Psoas muscle (tissue), 8 donors: ENCODE results near the gene MED15. TPM values are rescaled to one million over a fixed set of nuclear protein-coding genes. Genes with fewer than 3 reads are reported as not detected.

Source experiments
- ATAC-seq, 4 donors: fragments of 200-7000 bp; cut with Tn5 transposase; one replicate each; pipeline ENCODE4 v1.9.1; 2020; ENCODE audit warnings: moderate library complexity in 3 of 4, mild to moderate bottlenecking in 2 of 4
- DNase-seq, 2 donors: peaks; one replicate each; pipeline ENCODE4 v3.0.0-alpha.2; 2020
- H3K27ac ChIP-seq: fragments of 200-600 bp; one replicate; pipeline ENCODE4 v1.8.0; 2022
- H3K27me3 ChIP-seq, 3 donors: fragments of 200-600 bp in 1 of 3; one replicate each; pipeline versions ENCODE4 v1.6.1 to v1.8.0; 2013 to 2022; ENCODE audit warnings: low read length in 2 of 3, mild to moderate bottlenecking in 2 of 3, moderate library complexity in 1 of 3; ENCODE audit not compliant: insufficient read depth in 3 of 3
- H3K36me3 ChIP-seq, 2 donors: fragments of 200-600 bp in 1 of 2; one replicate each; pipeline versions ENCODE4 v1.6.1 to v1.8.0; 2013 to 2022; ENCODE audit warnings: low read depth in 1 of 2, mild to moderate bottlenecking in 1 of 2, moderate library complexity in 1 of 2; ENCODE audit not compliant: insufficient read depth in 1 of 2
- H3K4me1 ChIP-seq: fragments of 200-600 bp; one replicate; pipeline ENCODE4 v1.8.0; 2022
- H3K4me3 ChIP-seq: fragments of 200-600 bp; one replicate; pipeline ENCODE4 v1.8.0; 2022; ENCODE audit warnings: mild to moderate bottlenecking
- H3K9me3 ChIP-seq: fragments of 200-600 bp; one replicate; pipeline ENCODE4 v1.8.0; 2022
- CTCF ChIP-seq: fragments of 200-600 bp; IDR thresholded peaks from one replicate; pipeline ENCODE4 v1.8.0; 2022; ENCODE audit warnings: antibody characterized with exemption
- WGBS, 3 donors: extraction: QIAGEN DNeasy Blood & Tissue Kit; methylation state at CpG; one replicate each; pipeline versions ENCODE4 v1.1.6 to v1.1.7; 2013; 5-methylcytosine and 5-hydroxymethylcytosine counted together
- intact Hi-C, 2 donors: fragments of 100-400 bp; cut with DNase I; formaldehyde crosslinking; loops; one replicate each; pipeline versions ENCODE4 v1.11.0 to v1.14.2; 2022
- polyA plus RNA-seq, 3 donors: library from polyadenylated mRNA; stranded (reverse); fragments of 200-250 nt; gene quantifications; one replicate each; pipeline ENCODE4 v1.2.3, GENCODE V29; 2013
- total RNA-seq, 4 donors: library from RNA; stranded (reverse); fragmentation: NEBNext Ultra II Directional in 2 of 4; extraction: Animal tissue kit (Norgen Biotek cat#: 25700) in 2 of 4; gene quantifications; one replicate each; pipeline versions ENCODE4 v1.2.1 to v1.2.4, GENCODE V29; 2021 to 2023
- donor health status: healthy with polysubstance abuse.
- donor health status: DM: no; HTN: no; CAD: no; lungs with moderate emphysema.
- donor health status: Bipolar disorder and iron deficiency.
- donor health status: healthy.
- donor health status: DM: yes; HTN: yes; CAD: no.
- donor health status: DM: no; HTN: no; CAD: no.
- donor health status: DM: no; HTN: no; CAD: no.
- donor health status: DM: yes; HTN: yes; CAD: no.

MED15 gene
- total and polyA plus RNA-seq, 7 donors = 33.8 to 94.8 (median 59.7) TPM

GRCh38 chr22:20604776-20605221 lies 97.4 kb downstream of the MED15 start:
- intact Hi-C loops = loop anchor here in 1 of 2 donors (5.0 kb wide), 2 partner anchors 93 to 452 kb away; partner anchors contain the start of gene CCDC188
- WGBS, 3 donors = 56 to 65% (median 60%) methylated on average over 18 of the region's 18 CpGs
- Histone ChIP-seq H3K36me3 (no peaks in the 10 kb centered on the region), H3K4me1 (no peaks in the 10 kb centered on the region), H3K9me3 (no peaks in the 10 kb centered on the region), H3K27ac (no peak overlapping the region), H3K27me3 (no peaks in the 10 kb centered on the region), H3K4me3 (no peak overlapping the region)
- no peak for ATAC-seq
- no peak for TF ChIP-seq CTCF
- DNase-seq = peak in 1 of 2 donors; percentile 41

GRCh38 chr22:20605328-20605727 lies 97.9 kb downstream of the MED15 start:
- no peaks in the 10 kb centered on the region for H3K4me1 ChIP-seq
- H3K27ac ChIP-seq = no peak overlapping the region
- intact Hi-C loops = loop anchor here in 1 of 2 donors (5.0 kb wide), 2 partner anchors 92 to 453 kb away; partner anchors contain the start of gene CCDC188
- no peaks in the 10 kb centered on the region for H3K27me3 ChIP-seq
- no peak for ATAC-seq
- 71 to 81% (median 74%) methylated on average over 6 of the region's 6 CpGs for WGBS, 3 donors
- no peak overlapping the region for H3K4me3 ChIP-seq
- TF ChIP-seq CTCF = no peak
- H3K9me3 ChIP-seq = no peaks in the 10 kb centered on the region
- no peaks in the 10 kb centered on the region for H3K36me3 ChIP-seq
- DNase-seq = no peak

- Histone ChIP-seq H3K4me1 (no peaks in the 10 kb centered on the region), H3K9me3 (no peaks in the 10 kb centered on the region), H3K36me3 (no peaks in the 10 kb centered on the region), H3K4me3 (no peak overlapping the region), H3K27ac (no peak overlapping the region), H3K27me3 (no peaks in the 10 kb centered on the region)
- ATAC-seq (peak in 3 of 4 donors; percentile 33 to 71 (median 66)), DNase-seq (no peak)
- intact Hi-C loops = loop anchor here in 1 of 2 donors (5.0 kb wide), 2 partner anchors 91 to 454 kb away; partner anchors contain the start of gene CCDC188
- peak; percentile 47 for TF ChIP-seq CTCF
- 45 to 54% (median 50%) methylated on average over 13 of the region's 13 CpGs for WGBS, 3 donors
Measured at GRCh38 chr22:20606041-20606783, 98.8 kb downstream of the MED15 start.

GRCh38 chr22:20606784-20607128 lies 99.3 kb downstream of the MED15 start:
- ATAC-seq (no peak), DNase-seq (no peak)
- H3K27me3 ChIP-seq = no peaks in the 10 kb centered on the region
- no peaks in the 10 kb centered on the region for H3K4me1 ChIP-seq
- no peak overlapping the region for H3K27ac ChIP-seq
- WGBS, 3 donors = 75 to 86% (median 80%) methylated on average over 9 of the region's 9 CpGs
- intact Hi-C loops = loop anchor here in 1 of 2 donors (5.0 kb wide), 2 partner anchors 91 to 454 kb away; partner anchors contain the start of gene CCDC188
- no peak for TF ChIP-seq CTCF
- H3K9me3 ChIP-seq = no peaks in the 10 kb centered on the region
- H3K36me3 ChIP-seq = no peaks in the 10 kb centered on the region
- no peak overlapping the region for H3K4me3 ChIP-seq
